PC-3 (cell line): ENCODE results near the gene NAA40. TPM values are rescaled to one million over a fixed set of nuclear protein-coding genes. Genes with fewer than 3 reads are reported as not detected.

ENCODE experiments used
- ATAC-seq: fragments of 200-7000 bp; cut with Tn5 transposase; 2 replicates; pipeline ENCODE4 v1.9.1; 2020; ENCODE audit warnings: mild to moderate bottlenecking, moderate library complexity
- BruUV-seq: library from RNA; stranded (reverse); fragments of 400-500 nt; replicated peaks from 2 replicates; lab custom pipeline; 2021; lab: Mats Ljungman, UMichigan
- CTCF ChIA-PET: fragments of 300-600 bp; sonication (Branson Sonifier 250); formaldehyde crosslinking; loops from one replicate; lab custom pipeline; 2022; ENCODE audit warnings: antibody characterized with exemption; lab: Charles Lee
- POLR2A ChIA-PET: fragments of 300-600 bp; sonication (Branson Sonifier 250); formaldehyde crosslinking; loops from one replicate; lab custom pipeline; 2022; ENCODE audit warnings: antibody characterized with exemption; ENCODE audit not compliant: unreplicated experiment; lab: Charles Lee
- DNase-seq: peaks from one replicate; pipeline ENCODE4 v3.0.0-alpha.2; 2015
- H2AFZ ChIP-seq: fragments of 300-600 bp; sonication (generic); 2 replicates; pipeline ENCODE4 v1.6.0; 2016; ENCODE audit warnings: antibody characterized with exemption, low read length
- H3F3A ChIP-seq: fragments of 300-600 bp; sonication (generic); one replicate; pipeline ENCODE4 v1.6.0; 2017; ENCODE audit warnings: antibody characterized with exemption, low read length, control low read depth, mild to moderate bottlenecking; ENCODE audit not compliant: unreplicated experiment
- H3K27ac ChIP-seq: fragments of 300-600 bp; sonication (generic); 2 replicates; pipeline ENCODE4 v1.5.1; 2016; ENCODE audit warnings: mild to moderate bottlenecking, low read length
- H3K27me3 ChIP-seq: fragments of 300-600 bp; sonication (generic); 2 replicates; pipeline ENCODE4 v1.6.1; 2016; ENCODE audit warnings: low read length, mixed read lengths
- H3K36me3 ChIP-seq: fragments of 300-600 bp; sonication (generic); 2 replicates; pipeline ENCODE4 v1.6.1; 2016; ENCODE audit warnings: low read depth, mixed run types, low read length, mixed read lengths
- H3K4me1 ChIP-seq: fragments of 300-600 bp; sonication (generic); 2 replicates; pipeline ENCODE4 v1.5.1; 2016; ENCODE audit warnings: low read length; ENCODE audit not compliant: insufficient read depth
- H3K4me2 ChIP-seq: fragments of 300-600 bp; sonication (generic); 2 replicates; pipeline ENCODE4 v1.6.0; 2016; ENCODE audit warnings: low read length
- H3K4me3 ChIP-seq: fragments of 300-600 bp; sonication (generic); 2 replicates; pipeline ENCODE4 v1.5.1; 2016; ENCODE audit warnings: mild to moderate bottlenecking, low read length, mixed read lengths
- H3K79me2 ChIP-seq: fragments of 300-600 bp; sonication (generic); 2 replicates; pipeline ENCODE4 v1.6.1; 2017; ENCODE audit warnings: low read length, mixed read lengths
- H3K9ac ChIP-seq: fragments of 300-600 bp; sonication (generic); 2 replicates; pipeline ENCODE4 v1.6.0; 2016; ENCODE audit warnings: mild to moderate bottlenecking, low read length
- H3K9me2 ChIP-seq: fragments of 300-600 bp; sonication (generic); replicated peaks from 2 replicates; pipeline ENCODE4 v1.6.1; 2016; ENCODE audit warnings: mixed run types, low read length, mixed read lengths
- H3K9me3 ChIP-seq: fragments of 300-600 bp; sonication (generic); 2 replicates; pipeline ENCODE4 v1.6.1; 2016; ENCODE audit warnings: low read length, mixed read lengths
- H4K20me1 ChIP-seq: fragments of 300-600 bp; sonication (generic); 2 replicates; pipeline ENCODE4 v1.6.1; 2016; ENCODE audit warnings: low read length, mixed read lengths
- CTCF ChIP-seq: fragments of 300-600 bp; sonication (generic); conservative IDR thresholded peaks from 2 replicates; pipeline ENCODE4 v1.5.1; 2017; ENCODE audit warnings: antibody characterized with exemption, low read depth, mild to moderate bottlenecking, low read length
- EZH2 ChIP-seq: fragments of 300-600 bp; sonication (generic); IDR thresholded peaks from one replicate; pipeline ENCODE4 v1.6.1; 2017; ENCODE audit warnings: antibody characterized with exemption, mild to moderate bottlenecking, low read length; ENCODE audit not compliant: unreplicated experiment
- EZH2phosphoT487 ChIP-seq: fragments of 300-600 bp; sonication (generic); IDR thresholded peaks from 2 replicates; pipeline ENCODE4 v1.6.1; 2018; ENCODE audit warnings: mild to moderate bottlenecking, antibody characterized with exemption, low read length, borderline replicate concordance
- intact Hi-C: fragments of 100-400 bp; cut with micrococcal nuclease; formaldehyde crosslinking; loops from 2 replicates; pipeline ENCODE4 v1.9.0; 2023
- total RNA-seq: library from RNA; depleted of rRNA; stranded (reverse); fragments of >200 nt; gene quantifications from 2 replicates; pipeline ENCODE4 v1.2.3, GENCODE V29; 2014

Gene NAA40
- total RNA-seq, 1 experiment from 2014 or later: 20.9 TPM

- H3K4me1 ChIP-seq: no peaks in the 10 kb centered on the region
- no peaks in the 10 kb centered on the region for H3K79me2 ChIP-seq
- H3K27ac ChIP-seq: no peak overlapping the region
- no peaks in the 10 kb centered on the region for H3F3A ChIP-seq
- H3K36me3 ChIP-seq: peaks cover 38% of the 10 kb centered on the region
- no peak overlapping the region for H2AFZ ChIP-seq
- BruUV-seq: no TSS peak
- H3K9ac ChIP-seq: no peak overlapping the region
- ATAC-seq: no peak
- peak; percentile 31 for DNase-seq
- H3K4me3 ChIP-seq: no peak overlapping the region
- ChIA-PET POLR2A (interaction anchor here (0.6 kb wide), 1 partner anchor 68 kb away, joined by 6 read pairs; the partner anchor contains the start of gene MARK2), CTCF (interaction anchor here (0.6 to 0.9 kb wide), 4 partner anchors 18 to 69 kb away, joined by 3 to 7 read pairs (median 4); no protein-coding TSS in a partner anchor)
- no peaks in the 10 kb centered on the region for H4K20me1 ChIP-seq
- H3K27me3 ChIP-seq: no peaks in the 10 kb centered on the region
- no peak for TF ChIP-seq EZH2phosphoT487
- peak; percentile 37; the same call in 1 of the 2 replicates for TF ChIP-seq CTCF
- no peaks in the 10 kb centered on the region for H3K9me3 ChIP-seq
- no peak overlapping the region for H3K4me2 ChIP-seq
- intact Hi-C loops: loop anchor here (1.0 kb wide), 1 partner anchor 69 kb away; no protein-coding TSS in a partner anchor
- no peaks in the 10 kb centered on the region for H3K9me2 ChIP-seq
These were observed 32.2 kb upstream of the NAA40 start for GRCh38 chr11:63906585-63906984.

- no peak for ATAC-seq
- CTCF ChIA-PET: no interaction called here
These were observed 31.7 kb upstream of the NAA40 start for GRCh38 chr11:63907063-63907462.

More at GRCh38 chr11:63907063-63907462, 31.7 kb upstream of the NAA40 start:
- peaks cover 33% of the 10 kb centered on the region for H3K36me3 ChIP-seq
- H3K4me2 ChIP-seq: no peak overlapping the region
- no peak overlapping the region for H2AFZ ChIP-seq
- no peaks in the 10 kb centered on the region for H3K9me2 ChIP-seq
- H3K4me3 ChIP-seq: no peak overlapping the region
- no peaks in the 10 kb centered on the region for H3K4me1 ChIP-seq
- no peaks in the 10 kb centered on the region for H3K9me3 ChIP-seq
- H3K27me3 ChIP-seq: no peaks in the 10 kb centered on the region
- no peaks in the 10 kb centered on the region for H3K79me2 ChIP-seq
- no peaks in the 10 kb centered on the region for H4K20me1 ChIP-seq
- POLR2A ChIA-PET: no interaction called here
- H3K9ac ChIP-seq: no peak overlapping the region
- no peak for DNase-seq
- intact Hi-C loops: no loop called here
- TF ChIP-seq CTCF (no peak), EZH2 (no peak)
- H3K27ac ChIP-seq: no peak overlapping the region
- no TSS peak for BruUV-seq
- H3F3A ChIP-seq: no peaks in the 10 kb centered on the region
